Neural crest cell (in vitro differentiated cells): ENCODE measurements around the gene MSH5. TPM values are rescaled to one million over a fixed set of nuclear protein-coding genes. Genes with fewer than 3 reads are reported as not detected.
A peak's percentile ranks its signal among the peaks of the same experiment; 100 is the strongest.

ENCODE experiments used
- DNase-seq: peaks from one replicate; pipeline ENCODE4 v3.0.0; 2021; ENCODE audit warnings: low read depth, mixed read lengths, low spot score
- H3K27ac Mint-ChIP-seq: one replicate; pipeline ENCODE4 v1.8.0; 2021; ENCODE audit warnings: mild to moderate bottlenecking, mixed read lengths; ENCODE audit not compliant: unreplicated experiment
- H3K27me3 Mint-ChIP-seq: 2 replicates; pipeline ENCODE4 v1.8.0; 2021; ENCODE audit warnings: low read depth, mild to moderate bottlenecking, mixed read lengths
- H3K36me3 Mint-ChIP-seq: 2 replicates; pipeline ENCODE4 v1.8.0; 2021; ENCODE audit warnings: low read depth, mild to moderate bottlenecking, mixed read lengths
- H3K4me1 Mint-ChIP-seq: 2 replicates; pipeline ENCODE4 v1.8.0; 2021; ENCODE audit warnings: mixed read lengths
- H3K4me3 Mint-ChIP-seq: one replicate; pipeline ENCODE4 v1.8.0; 2021; ENCODE audit warnings: mild to moderate bottlenecking, mixed read lengths
- H3K9me3 Mint-ChIP-seq: 2 replicates; pipeline ENCODE4 v1.8.0; 2021; ENCODE audit warnings: mixed read lengths
- total RNA-seq: library from RNA; stranded (reverse); gene quantifications from 2 replicates; pipeline ENCODE4 v1.2.1, GENCODE V29; 2021
- TF ChIP-seq, protein P1 (sequence below): fragments of 200-600 bp; sonication (generic); conservative IDR thresholded peaks from 2 replicates; pipeline ENCODE4 v1.5.0; 2021; ENCODE audit warnings: antibody characterized with exemption, mild to moderate bottlenecking

MSH5 gene
- total RNA-seq, 1 donor from 2014 or later: 79.5 TPM

DNA sequence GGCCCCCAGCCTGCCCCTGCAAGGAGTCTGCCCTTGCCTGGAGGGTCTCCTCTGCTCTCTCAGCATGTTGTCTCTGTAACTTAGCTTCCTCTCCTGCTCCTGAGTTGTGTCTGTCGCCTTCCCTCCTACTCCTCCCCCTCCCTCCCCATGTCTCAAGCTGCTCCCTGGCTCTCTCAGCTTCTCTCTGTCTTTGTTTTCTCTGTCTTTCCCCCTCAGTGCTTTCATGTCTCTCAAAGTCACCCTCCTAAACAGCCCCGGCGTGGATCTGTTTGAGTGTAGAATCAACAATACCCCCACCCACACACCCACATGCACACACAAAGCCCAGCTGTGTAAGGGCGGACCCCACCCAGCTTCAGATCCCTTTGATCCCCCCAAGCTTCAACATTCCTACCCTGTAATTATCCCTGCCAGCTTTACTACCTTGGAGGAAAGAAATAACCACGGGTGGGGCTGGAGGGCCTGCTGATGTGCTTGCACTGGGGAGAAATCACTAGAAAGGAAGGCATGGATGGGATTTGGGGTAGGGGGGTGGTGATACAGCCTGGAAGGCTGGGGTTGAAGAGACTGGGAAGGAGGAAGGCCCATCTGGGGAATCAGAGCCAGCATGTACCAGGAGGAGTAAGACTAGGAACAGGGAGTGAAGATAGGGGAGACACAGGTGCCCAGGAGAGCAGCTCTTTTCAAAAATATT is 25.7 kb upstream of the MSH5 start:
- H3K4me1 Mint-ChIP-seq: peaks cover 27% of the 10 kb centered on the region
- peak overlapping the region; percentile 96 for H3K27ac Mint-ChIP-seq
- H3K4me3 Mint-ChIP-seq: peak overlapping the region; percentile 36
- TF ChIP-seq, protein P1, sequence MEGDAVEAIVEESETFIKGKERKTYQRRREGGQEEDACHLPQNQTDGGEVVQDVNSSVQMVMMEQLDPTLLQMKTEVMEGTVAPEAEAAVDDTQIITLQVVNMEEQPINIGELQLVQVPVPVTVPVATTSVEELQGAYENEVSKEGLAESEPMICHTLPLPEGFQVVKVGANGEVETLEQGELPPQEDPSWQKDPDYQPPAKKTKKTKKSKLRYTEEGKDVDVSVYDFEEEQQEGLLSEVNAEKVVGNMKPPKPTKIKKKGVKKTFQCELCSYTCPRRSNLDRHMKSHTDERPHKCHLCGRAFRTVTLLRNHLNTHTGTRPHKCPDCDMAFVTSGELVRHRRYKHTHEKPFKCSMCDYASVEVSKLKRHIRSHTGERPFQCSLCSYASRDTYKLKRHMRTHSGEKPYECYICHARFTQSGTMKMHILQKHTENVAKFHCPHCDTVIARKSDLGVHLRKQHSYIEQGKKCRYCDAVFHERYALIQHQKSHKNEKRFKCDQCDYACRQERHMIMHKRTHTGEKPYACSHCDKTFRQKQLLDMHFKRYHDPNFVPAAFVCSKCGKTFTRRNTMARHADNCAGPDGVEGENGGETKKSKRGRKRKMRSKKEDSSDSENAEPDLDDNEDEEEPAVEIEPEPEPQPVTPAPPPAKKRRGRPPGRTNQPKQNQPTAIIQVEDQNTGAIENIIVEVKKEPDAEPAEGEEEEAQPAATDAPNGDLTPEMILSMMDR: no peak
- no peaks in the 10 kb centered on the region for H3K27me3 Mint-ChIP-seq
- no peaks in the 10 kb centered on the region for H3K36me3 Mint-ChIP-seq
- no peaks in the 10 kb centered on the region for H3K9me3 Mint-ChIP-seq
- no peak for DNase-seq

DNA sequence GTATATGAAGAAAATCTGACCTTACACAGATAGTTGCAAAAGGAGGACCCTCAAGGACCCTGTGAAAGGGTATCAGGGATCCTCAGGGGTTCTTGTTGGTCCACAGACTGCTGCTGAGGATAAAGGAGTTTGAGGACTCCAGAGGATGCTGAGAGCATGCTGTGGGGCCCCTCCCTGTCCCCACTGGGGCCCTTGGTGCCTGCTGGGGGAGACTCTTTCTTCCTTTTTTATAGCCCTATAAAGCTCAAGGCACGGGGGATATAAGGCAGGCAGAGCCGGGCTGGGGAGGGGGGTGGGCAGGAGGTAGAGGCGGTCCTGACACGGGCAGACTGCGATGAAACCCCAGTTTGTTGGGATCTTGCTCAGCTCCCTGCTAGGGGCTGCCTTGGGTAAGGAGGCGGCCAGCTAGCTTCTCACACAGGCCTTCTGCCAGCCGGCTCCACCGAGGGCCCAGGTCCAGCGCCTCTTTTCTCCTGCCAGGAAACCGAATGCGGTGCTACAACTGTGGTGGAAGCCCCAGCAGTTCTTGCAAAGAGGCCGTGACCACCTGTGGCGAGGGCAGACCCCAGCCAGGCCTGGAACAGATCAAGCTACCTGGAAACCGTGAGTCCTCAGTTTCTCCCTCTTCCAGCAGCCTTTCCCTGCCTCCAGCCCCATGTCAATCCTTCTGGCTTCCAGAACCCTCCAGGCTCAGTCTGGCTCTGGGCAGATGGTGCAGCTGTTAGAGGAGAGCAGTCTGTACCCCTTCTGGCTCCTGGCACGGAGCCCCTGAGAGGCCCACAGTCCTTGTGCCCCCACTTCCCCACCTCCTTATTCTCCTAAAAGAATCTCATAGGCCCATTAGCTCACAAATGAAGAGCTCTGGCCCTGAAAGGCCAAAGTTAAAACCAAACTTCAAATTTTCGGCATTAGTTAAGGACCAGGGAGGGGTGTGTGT is 24.5 kb upstream of the MSH5 start, which contains the start of gene LY6G6D:
LY6G6D (plus strand) TSS at position 327 of the 937 bp plus-strand sequence; CDS start at position 335, 8 bp downstream.
- Mint-ChIP-seq H3K4me3 (peak within 1 kb of the TSS; percentile 36), H3K27me3 (no peaks in the 10 kb centered on the region), H3K9me3 (no peaks in the 10 kb centered on the region), H3K4me1 (peaks cover 27% of the 10 kb centered on the region), H3K27ac (peak within 1 kb of the TSS; percentile 96), H3K36me3 (no peaks in the 10 kb centered on the region)
- no peak for DNase-seq
- TF ChIP-seq, protein P1: no peak

DNA sequence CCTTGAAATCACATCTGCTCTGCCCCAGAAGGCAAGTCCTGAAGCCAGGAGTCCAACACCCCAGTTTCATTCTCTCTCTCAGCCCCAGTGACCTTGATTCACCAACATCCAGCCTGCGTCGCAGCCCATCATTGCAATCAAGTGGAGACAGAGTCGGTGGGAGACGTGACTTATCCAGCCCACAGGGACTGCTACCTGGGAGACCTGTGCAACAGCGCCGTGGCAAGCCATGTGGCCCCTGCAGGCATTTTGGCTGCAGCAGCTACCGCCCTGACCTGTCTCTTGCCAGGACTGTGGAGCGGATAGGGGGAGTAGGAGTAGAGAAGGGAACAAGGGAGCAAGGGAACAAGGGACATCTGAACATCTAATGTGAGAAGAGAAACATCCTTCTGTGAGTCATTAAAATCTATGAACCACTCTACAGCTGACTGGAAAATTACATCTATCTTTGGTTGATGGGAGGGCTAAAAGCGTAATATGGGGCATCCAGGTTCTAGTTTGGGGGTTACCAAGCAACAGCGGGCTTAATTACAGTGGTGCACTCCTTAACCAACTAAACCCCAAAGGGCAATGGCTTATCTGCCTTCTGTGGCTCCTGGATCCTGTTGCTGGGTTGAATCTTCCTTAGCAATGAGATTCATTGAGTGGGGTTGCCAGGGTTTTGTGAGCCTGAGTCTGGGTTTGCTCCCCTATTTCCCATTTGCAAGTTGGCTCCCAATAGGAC is 22.1 kb upstream of the MSH5 start:
- Mint-ChIP-seq H3K36me3 (peaks cover 3% of the 10 kb centered on the region), H3K4me1 (peaks cover 20% of the 10 kb centered on the region), H3K9me3 (no peaks in the 10 kb centered on the region), H3K27ac (peak overlapping the region; percentile 90), H3K4me3 (no peak overlapping the region), H3K27me3 (peaks cover 3% of the 10 kb centered on the region)
- TF ChIP-seq, protein P1: no peak
- no peak for DNase-seq

DNA sequence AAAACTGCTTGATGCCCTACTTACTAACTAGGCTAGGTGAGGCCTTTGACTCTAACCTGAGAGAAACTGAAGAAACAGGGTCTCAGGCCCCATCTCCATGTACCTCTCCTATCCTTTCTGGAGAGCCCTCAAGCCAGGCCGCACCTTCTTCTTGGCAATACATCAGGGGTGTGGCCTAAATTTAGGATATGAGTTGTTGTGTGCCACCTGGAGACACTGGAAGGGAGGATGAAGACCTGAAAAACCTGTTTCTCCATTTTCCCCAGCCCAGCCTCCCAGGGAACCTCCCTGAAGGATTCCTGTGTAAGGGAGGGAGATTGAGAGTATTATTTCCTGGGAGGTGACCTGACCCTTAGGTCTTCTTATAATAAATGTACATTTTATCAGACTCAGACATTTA is 21.5 kb upstream of the MSH5 start:
- TF ChIP-seq, protein P1: no peak
- DNase-seq: no peak
- Mint-ChIP-seq H3K36me3 (peaks cover 3% of the 10 kb centered on the region), H3K4me3 (no peak overlapping the region), H3K27ac (no peak overlapping the region), H3K9me3 (no peaks in the 10 kb centered on the region), H3K4me1 (peaks cover 14% of the 10 kb centered on the region), H3K27me3 (peaks cover 3% of the 10 kb centered on the region)

DNA sequence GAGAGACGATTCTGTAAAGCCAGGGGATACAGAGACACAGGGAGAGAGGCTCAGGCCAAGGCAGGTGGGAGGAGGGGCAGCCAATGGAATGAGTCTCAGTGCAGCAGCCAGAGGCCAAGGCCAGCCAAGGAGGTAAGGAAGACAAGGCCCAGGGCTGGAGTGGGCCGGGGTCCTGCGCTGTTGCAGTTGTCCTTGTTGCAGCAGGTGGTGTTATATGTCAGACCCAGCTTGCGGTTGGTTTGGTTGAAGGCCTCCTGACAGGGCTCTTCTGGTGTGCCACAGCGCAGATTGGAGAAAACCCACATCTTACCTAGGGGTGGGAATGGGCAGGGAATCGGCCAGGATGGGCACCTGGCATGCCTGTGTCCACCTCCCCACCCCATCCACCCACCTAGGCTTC is 20.8 kb upstream of the MSH5 start:
- TF ChIP-seq, protein P1: no peak
- DNase-seq: no peak
- Mint-ChIP-seq H3K27ac (no peak overlapping the region), H3K4me3 (no peak overlapping the region), H3K36me3 (peaks cover 3% of the 10 kb centered on the region), H3K4me1 (peaks cover 6% of the 10 kb centered on the region), H3K9me3 (no peaks in the 10 kb centered on the region), H3K27me3 (peaks cover 3% of the 10 kb centered on the region)
